Prostate gland (tissue), 2 donors: ENCODE results near the gene BNIP5. TPM values are rescaled to one million over a fixed set of nuclear protein-coding genes. Genes with fewer than 3 reads are reported as not detected.
A peak's percentile ranks its signal among the peaks of the same experiment; 100 is the strongest.

Source experiments
- DNase-seq: peaks from one replicate; pipeline ENCODE4 v3.0.0-alpha.2; 2019; ENCODE audit warnings: low spot score
- H3K27ac ChIP-seq, 2 donors: fragments of 200-600 bp; sonication (generic); 2 replicates each; pipeline ENCODE4 v1.5.1; 2017 to 2019
- H3K27me3 ChIP-seq: fragments of 200-600 bp; sonication (generic); replicated peaks from 2 replicates; pipeline ENCODE4 v1.5.1; 2019; ENCODE audit not compliant: insufficient read depth
- H3K36me3 ChIP-seq, 2 donors: fragments of 200-600 bp; sonication (generic); 1 replicate in 1 of 2; 2 replicates in 1 of 2; pipeline versions ENCODE4 v1.5.1 to v1.8.1; 2017 to 2019
- H3K4me1 ChIP-seq: fragments of 200-600 bp; sonication (generic); replicated peaks from 2 replicates; pipeline ENCODE4 v1.5.1; 2019
- H3K4me3 ChIP-seq, 2 donors: fragments of 200-600 bp; sonication (generic); 2 replicates each; pipeline ENCODE4 v1.5.1; 2017 to 2019
- H3K9me3 ChIP-seq: fragments of 200-600 bp; sonication (generic); 2 replicates; pipeline ENCODE4 v1.5.1; 2017
- CTCF ChIP-seq, 4 experiments: fragments of 200-600 bp in 2 of 4; fragments of 450-650 bp in 2 of 4; sonication (generic) in 2 of 4; IDR thresholded peaks; 1 replicate in 3 of 4; 2 replicates in 1 of 4; pipeline ENCODE4 v1.5.1; 2016 to 2019; ENCODE audit warnings: antibody characterized with exemption in 4 of 4, mild to moderate bottlenecking in 2 of 4, moderate library complexity in 2 of 4
- POLR2A ChIP-seq: fragments of 450-650 bp; IDR thresholded peaks from one replicate; pipeline ENCODE4 v1.6.1; 2016; ENCODE audit warnings: antibody characterized with exemption, mild to moderate bottlenecking
- POLR2AphosphoS5 ChIP-seq: sonication (generic); formaldehyde crosslinking; IDR thresholded peaks from one replicate; pipeline ENCODE4 v1.6.1; 2017; ENCODE audit warnings: antibody characterized with exemption
- WGBS: methylation state at CpG from one replicate; pipeline ENCODE4 v1.1.5; 2018; 5-methylcytosine and 5-hydroxymethylcytosine counted together
- intact Hi-C: fragments of 100-400 bp; cut with DNase I; formaldehyde crosslinking; loops from one replicate; pipeline ENCODE4 v1.14.2; 2022
- total RNA-seq, 2 donors: library from RNA; depleted of rRNA; stranded (reverse); fragments of >200 nt; gene quantifications; one replicate each; pipeline ENCODE4 v1.1.0, GENCODE V29; 2016

Gene BNIP5
- total RNA-seq, 2 donors from 2014 or later = 0.34 TPM; not detected in 1

- TF ChIP-seq POLR2AphosphoS5 (no peak), POLR2A (no peak), CTCF (IDR thresholded peaks at IDR 0.05) (no peak)
- intact Hi-C loops = no loop called here
- Histone ChIP-seq H3K4me3 (no peak overlapping the region), H3K4me1 (no peaks in the 10 kb centered on the region), H3K27me3 (no peaks in the 10 kb centered on the region), H3K36me3 (no peaks in the 10 kb centered on the region), H3K9me3 (no peaks in the 10 kb centered on the region), H3K27ac (no peak overlapping the region)
- WGBS = 78% methylated on average over 13 of the region's 13 CpGs
- no peak for DNase-seq
Measured at GRCh38 chr6:36345681-36346466, 9.2 kb upstream of the BNIP5 start.

GRCh38 chr6:36343109-36343680, 6.5 kb upstream of the BNIP5 start:
- Histone ChIP-seq H3K9me3 (no peaks in the 10 kb centered on the region), H3K27me3 (no peaks in the 10 kb centered on the region), H3K36me3 (no peaks in the 10 kb centered on the region), H3K27ac (peak overlapping the region in 1 of 2 donors; percentile 44), H3K4me1 (no peaks in the 10 kb centered on the region), H3K4me3 (no peak overlapping the region)
- intact Hi-C loops = no loop called here
- 53% methylated on average over 5 of the region's 5 CpGs for WGBS
- no peak for TF ChIP-seq POLR2A
- peak; percentile 70 for TF ChIP-seq POLR2AphosphoS5
- TF ChIP-seq CTCF (IDR thresholded peaks at IDR 0.05) = no peak
- DNase-seq = peak; percentile 20

GRCh38 chr6:36340618-36341454, 4.1 kb upstream of the BNIP5 start:
- no peak overlapping the region for H3K4me3 ChIP-seq
- TF ChIP-seq CTCF (IDR thresholded peaks at IDR 0.05) (peak; percentile 71 to 91 (median 78)), POLR2A (no peak), POLR2AphosphoS5 (no peak)
- H3K4me1 ChIP-seq = no peaks in the 10 kb centered on the region
- intact Hi-C loops = no loop called here
- no peaks in the 10 kb centered on the region for H3K36me3 ChIP-seq
- peak; percentile 60 for DNase-seq
- no peak overlapping the region for H3K27ac ChIP-seq
- 26% methylated on average over 36 of the region's 36 CpGs for WGBS
- H3K27me3 ChIP-seq = no peaks in the 10 kb centered on the region
- no peaks in the 10 kb centered on the region for H3K9me3 ChIP-seq

- Histone ChIP-seq H3K4me3 (no peak overlapping the region), H3K36me3 (no peaks in the 10 kb centered on the region), H3K27me3 (no peaks in the 10 kb centered on the region), H3K4me1 (no peaks in the 10 kb centered on the region), H3K27ac (no peak overlapping the region), H3K9me3 (no peaks in the 10 kb centered on the region)
- 69% methylated on average over 12 of the region's 12 CpGs for WGBS
- intact Hi-C loops = no loop called here
- TF ChIP-seq CTCF (IDR thresholded peaks at IDR 0.05) (no peak), POLR2A (no peak), POLR2AphosphoS5 (no peak)
- DNase-seq = no peak
Measured at GRCh38 chr6:36340306-36340617, 3.6 kb upstream of the BNIP5 start.
